Measurements from ENCODE around the gene SLC4A11. TPM values are rescaled to one million over a fixed set of nuclear protein-coding genes. Genes with fewer than 3 reads are reported as not detected.

Gene SLC4A11
- total RNA-seq, 4 donors from 2014 or later: 0.20 to 1.4 (median 0.69) TPM

- H3K27ac ChIP-seq: no peak overlapping the region
- in situ Hi-C loops (cut with MboI; ENCODE audit: low pct_ligation_motif_present in 1 of 4, low pct_unique_long_range_greater_than_20kb in 1 of 4, low sequenced_read_pairs in 3 of 4) (no loop called here), intact Hi-C loops (cut with DNase I; ENCODE audit: low total_unique reads) (no loop called here)
- H3K36me3 ChIP-seq: no peaks in the 10 kb centered on the region
- WGBS, 2 donors (ENCODE audit: low coverage in 1 of 2): 10 to 25% methylated on average over 2 to 18 of the region's 18 CpGs
- H3K4me1 ChIP-seq: peaks cover 3 to 11% (median 8%) of the 10 kb centered on the region in 4 donors
- H3K27me3 ChIP-seq: peaks cover 52% of the 10 kb centered on the region
- no peaks in the 10 kb centered on the region for H3K9me3 ChIP-seq
- H3K4me3 ChIP-seq: peak overlapping the region in 1 of 4 donors; percentile 6
- DNase-seq: no peak
- TF ChIP-seq POLR2A (IDR thresholded peaks at IDR 0.05) (no peak), CTCF (IDR thresholded peaks at IDR 0.05) (no peak), POLR2AphosphoS5 (IDR thresholded peaks at IDR 0.05) (no peak), EP300 (IDR thresholded peaks at IDR 0.05; ENCODE audit: low read depth) (no peak)
These were observed 10.0 kb upstream of the SLC4A11 start for GRCh38 chr20:3248993-3249347.

GRCh38 chr20:3248167-3248992, 9.4 kb upstream of the SLC4A11 start:
- no peak for DNase-seq
- H3K27me3 ChIP-seq: peaks cover 58% of the 10 kb centered on the region
- TF ChIP-seq EP300 (IDR thresholded peaks at IDR 0.05; ENCODE audit: low read depth): no peak
- no peak for TF ChIP-seq CTCF (IDR thresholded peaks at IDR 0.05)
- no peak for TF ChIP-seq POLR2A (IDR thresholded peaks at IDR 0.05)
- no peak for TF ChIP-seq POLR2AphosphoS5 (IDR thresholded peaks at IDR 0.05)
- in situ Hi-C loops (cut with MboI; ENCODE audit: low pct_ligation_motif_present in 1 of 4, low pct_unique_long_range_greater_than_20kb in 1 of 4, low sequenced_read_pairs in 3 of 4) (no loop called here), intact Hi-C loops (cut with DNase I; ENCODE audit: low total_unique reads) (no loop called here)
- no peaks in the 10 kb centered on the region for H3K9me3 ChIP-seq
- H3K4me1 ChIP-seq: peaks cover 3 to 11% (median 8%) of the 10 kb centered on the region in 4 donors
- H3K36me3 ChIP-seq: no peaks in the 10 kb centered on the region
- H3K27ac ChIP-seq: no peak overlapping the region
- H3K4me3 ChIP-seq: peak overlapping the region in 1 of 4 donors; percentile 6
- WGBS, 2 donors (ENCODE audit: low coverage in 1 of 2): 12% methylated on average over 52 of the region's 53 CpGs; no CpG with 5 or more reads in 1 of the 2 donors

DNA sequence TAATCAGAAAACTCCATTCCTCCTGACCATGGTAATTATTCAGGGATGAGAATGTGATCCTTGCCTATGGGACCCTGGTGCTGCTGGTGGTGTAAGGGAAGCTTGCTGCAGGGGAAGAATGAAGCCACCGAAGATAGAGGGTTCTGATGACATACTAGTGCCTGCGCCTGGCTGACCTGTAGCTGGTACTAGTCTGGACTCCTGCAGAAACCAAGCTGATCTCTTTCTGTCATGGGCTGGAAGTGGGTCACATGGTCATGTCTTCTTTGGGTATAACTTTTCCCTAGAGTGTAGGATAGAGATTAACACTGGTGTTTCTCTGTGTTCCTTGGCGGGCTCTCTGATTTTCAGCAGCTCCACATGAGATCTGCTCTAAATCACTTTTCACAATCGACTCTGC, 8.6 kb upstream of the SLC4A11 start:
- TF ChIP-seq CTCF (IDR thresholded peaks at IDR 0.05) (no peak), POLR2A (IDR thresholded peaks at IDR 0.05) (no peak), EP300 (IDR thresholded peaks at IDR 0.05; ENCODE audit: low read depth) (no peak), POLR2AphosphoS5 (IDR thresholded peaks at IDR 0.05) (no peak)
- peaks cover 3 to 11% (median 8%) of the 10 kb centered on the region in 4 donors for H3K4me1 ChIP-seq
- H3K9me3 ChIP-seq: no peaks in the 10 kb centered on the region
- in situ Hi-C loops (cut with MboI; ENCODE audit: low pct_ligation_motif_present in 1 of 4, low pct_unique_long_range_greater_than_20kb in 1 of 4, low sequenced_read_pairs in 3 of 4) (no loop called here), intact Hi-C loops (cut with DNase I; ENCODE audit: low total_unique reads) (no loop called here)
- 53% methylated on average over 4 of the region's 4 CpGs; no CpG with 5 or more reads in 1 of the 2 donors for WGBS, 2 donors (ENCODE audit: low coverage in 1 of 2)
- no peak overlapping the region for H3K27ac ChIP-seq
- peaks cover 66% of the 10 kb centered on the region for H3K27me3 ChIP-seq
- H3K36me3 ChIP-seq: no peaks in the 10 kb centered on the region
- DNase-seq: no peak
- H3K4me3 ChIP-seq: no peak overlapping the region

GRCh38 chr20:3246682-3247081, 7.7 kb upstream of the SLC4A11 start:
- H3K27ac ChIP-seq: no peak overlapping the region
- no peak for DNase-seq
- peaks cover 75% of the 10 kb centered on the region for H3K27me3 ChIP-seq
- H3K4me1 ChIP-seq: peaks cover 3 to 11% (median 8%) of the 10 kb centered on the region in 4 donors
- in situ Hi-C loops (cut with MboI; ENCODE audit: low pct_ligation_motif_present in 1 of 4, low pct_unique_long_range_greater_than_20kb in 1 of 4, low sequenced_read_pairs in 3 of 4): no loop called here
- H3K4me3 ChIP-seq: no peak overlapping the region
- H3K36me3 ChIP-seq: no peaks in the 10 kb centered on the region
- TF ChIP-seq POLR2AphosphoS5 (IDR thresholded peaks at IDR 0.05) (no peak), EP300 (IDR thresholded peaks at IDR 0.05; ENCODE audit: low read depth) (no peak), CTCF (IDR thresholded peaks at IDR 0.05) (no peak)
- H3K9me3 ChIP-seq: no peaks in the 10 kb centered on the region
- intact Hi-C loops (cut with DNase I; ENCODE audit: low total_unique reads): no loop called here
- 92% methylated on average over 1 of the region's 1 CpG; no CpG with 5 or more reads in 1 of the 2 donors for WGBS, 2 donors (ENCODE audit: low coverage in 1 of 2)
